Measurements from ENCODE around the gene UNC13D. TPM values are rescaled to one million over a fixed set of nuclear protein-coding genes. Genes with fewer than 3 reads are reported as not detected.
"Not testable (repeated sequence)": the region's sequence is repeated elsewhere in the genome, so short reads cannot be mapped to it uniquely, and the experiment has no call there.

The UNC13D gene
- total RNA-seq, 1 experiment from 2014 or later = 0.07 TPM

GRCh38 chr17:75820094-75821080, 23.8 kb downstream of the UNC13D start:
- no peak for DNase-seq (ENCODE audit: low read depth)

DNA sequence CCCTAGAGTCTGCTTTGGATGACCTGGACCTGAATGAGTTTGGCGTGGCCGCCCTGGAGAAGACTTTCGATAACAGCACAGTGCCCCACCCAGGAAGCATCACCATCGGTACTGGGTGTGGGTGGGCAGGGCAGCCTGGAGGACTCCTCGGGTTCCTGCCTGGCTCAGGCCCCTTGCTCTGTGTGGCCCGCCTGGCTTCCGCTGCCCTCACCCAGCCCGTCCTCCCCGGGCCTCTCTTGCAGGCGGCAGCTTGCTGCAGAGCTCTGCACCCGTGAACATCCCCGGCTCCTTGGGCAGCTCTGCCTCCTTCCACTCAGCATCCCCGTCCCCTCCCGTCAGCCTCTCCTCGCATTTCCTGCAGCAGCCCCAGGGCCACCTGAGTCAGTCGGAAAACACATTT, 24.5 kb downstream of the UNC13D start:
- no peak for DNase-seq (ENCODE audit: low read depth)

- DNase-seq (ENCODE audit: low read depth) = no peak
Measured at GRCh38 chr17:75819116-75819515, 25.1 kb downstream of the UNC13D start.

DNA sequence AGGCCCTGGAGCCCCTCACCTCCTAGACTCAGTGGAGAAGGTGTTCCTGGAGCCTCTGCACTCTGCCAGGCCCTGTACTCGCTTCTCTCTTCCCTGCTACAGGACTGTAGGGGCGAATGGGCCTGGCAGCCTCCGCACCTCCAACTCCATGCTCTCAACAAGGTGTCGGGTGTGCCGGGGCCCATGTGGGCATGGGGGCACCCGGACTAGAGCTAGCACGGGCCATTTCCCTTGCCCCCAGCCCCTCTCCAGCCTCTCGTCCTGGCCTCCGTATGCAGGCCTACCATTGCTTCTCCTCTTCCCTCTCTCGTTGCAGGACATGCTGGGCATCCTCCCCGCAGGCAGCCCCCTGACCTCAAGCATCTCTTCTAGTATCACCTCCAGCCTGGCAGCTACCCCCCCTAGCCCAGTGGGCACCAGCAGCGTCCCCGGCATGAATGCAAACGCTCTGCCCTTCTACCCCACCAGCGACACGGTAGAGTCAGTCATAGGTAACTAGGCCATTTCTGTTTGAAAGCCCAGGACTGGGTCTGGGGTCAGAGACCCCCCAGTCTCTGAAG, 25.8 kb downstream of the UNC13D start:
- DNase-seq (ENCODE audit: low read depth) = no peak

DNA sequence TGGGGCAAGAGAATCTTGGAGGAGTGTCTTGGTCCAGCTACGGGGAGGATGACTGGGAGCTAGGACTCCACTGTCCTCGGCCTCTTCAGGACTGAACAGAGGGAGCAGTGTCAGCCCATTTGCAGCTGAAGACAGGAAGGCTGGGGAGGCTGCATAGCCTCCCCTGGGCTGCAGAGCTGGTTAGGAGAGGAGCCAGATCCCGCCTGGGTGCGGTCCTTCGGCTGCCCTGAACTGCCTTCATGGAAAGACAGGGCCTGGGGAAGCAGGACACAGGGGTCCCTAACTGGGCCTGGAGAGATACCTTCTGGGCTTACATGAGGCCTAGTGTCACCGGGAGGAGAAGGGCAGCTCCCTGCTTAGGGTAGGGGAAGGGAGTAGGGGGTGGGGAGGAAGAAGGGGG, 26.6 kb downstream of the UNC13D start:
- DNase-seq (ENCODE audit: low read depth) = no peak

- DNase-seq (ENCODE audit: low read depth) = no peak
Measured at GRCh38 chr17:75816693-75817092, 27.5 kb downstream of the UNC13D start.

DNA sequence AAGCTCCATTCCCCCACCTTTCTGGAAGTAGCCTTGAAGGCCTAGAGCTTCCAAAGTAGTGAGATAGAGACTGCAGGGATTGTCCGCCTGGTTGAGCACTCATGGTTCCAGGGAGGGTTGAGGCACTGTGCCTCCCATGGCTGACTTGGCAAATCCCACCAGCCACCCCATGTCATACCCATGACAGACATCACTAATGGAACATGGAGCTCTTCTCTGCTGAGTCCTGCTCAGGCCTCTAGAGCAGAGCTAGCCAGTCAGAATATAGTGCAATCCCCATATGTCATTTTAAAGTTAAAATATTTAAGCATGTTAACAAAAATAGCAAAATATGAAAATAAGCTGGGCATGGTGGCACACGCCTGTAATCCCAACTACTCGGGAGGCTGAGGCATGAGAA, 28.8 kb downstream of the UNC13D start:
- no peak for DNase-seq (ENCODE audit: low read depth)

DNA sequence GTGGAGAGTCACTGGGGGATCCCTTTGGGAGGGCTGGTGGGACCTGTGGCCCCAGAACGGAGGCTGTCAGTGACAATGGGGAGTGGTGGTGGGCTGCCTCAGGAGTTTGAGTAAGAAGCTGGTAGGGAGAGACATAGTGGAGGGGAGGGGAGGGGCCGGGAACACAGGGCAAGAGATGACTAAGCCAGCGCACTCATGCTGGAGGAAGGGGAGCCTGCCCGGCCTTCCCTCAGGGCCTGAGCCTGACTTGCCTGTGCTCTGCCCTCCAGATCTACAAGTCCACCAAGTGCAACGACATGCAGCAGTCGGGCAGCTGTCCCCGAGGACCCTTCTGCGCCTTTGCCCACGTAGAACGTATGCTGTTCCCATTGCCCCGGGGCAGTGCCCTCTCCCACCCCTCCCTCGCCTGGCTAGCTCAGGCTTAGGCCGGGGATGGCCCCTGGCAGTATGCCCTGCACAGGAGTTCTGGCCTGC, 29.3 kb downstream of the UNC13D start:
- peak; percentile 85 for DNase-seq (ENCODE audit: low read depth)

DNA sequence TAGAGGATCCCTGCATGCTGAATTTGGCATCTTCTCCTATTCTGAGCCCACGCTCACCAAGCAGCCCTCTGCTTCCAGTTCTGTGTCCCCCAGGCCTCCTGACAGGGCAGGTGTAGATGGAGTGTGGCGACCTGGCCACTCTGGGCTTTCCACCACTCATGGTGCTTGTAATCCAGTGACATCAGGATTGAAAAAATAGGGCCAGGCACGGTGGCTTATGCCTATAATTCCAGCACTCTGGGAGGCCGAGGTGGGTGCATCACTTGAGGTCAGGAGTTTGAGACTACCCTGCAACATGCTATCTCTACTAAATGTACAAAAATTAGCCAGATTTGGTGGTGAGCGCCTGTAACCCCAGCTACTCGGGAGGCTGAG, 30.2 kb downstream of the UNC13D start:
- DNase-seq (ENCODE audit: low read depth) = no peak

DNA sequence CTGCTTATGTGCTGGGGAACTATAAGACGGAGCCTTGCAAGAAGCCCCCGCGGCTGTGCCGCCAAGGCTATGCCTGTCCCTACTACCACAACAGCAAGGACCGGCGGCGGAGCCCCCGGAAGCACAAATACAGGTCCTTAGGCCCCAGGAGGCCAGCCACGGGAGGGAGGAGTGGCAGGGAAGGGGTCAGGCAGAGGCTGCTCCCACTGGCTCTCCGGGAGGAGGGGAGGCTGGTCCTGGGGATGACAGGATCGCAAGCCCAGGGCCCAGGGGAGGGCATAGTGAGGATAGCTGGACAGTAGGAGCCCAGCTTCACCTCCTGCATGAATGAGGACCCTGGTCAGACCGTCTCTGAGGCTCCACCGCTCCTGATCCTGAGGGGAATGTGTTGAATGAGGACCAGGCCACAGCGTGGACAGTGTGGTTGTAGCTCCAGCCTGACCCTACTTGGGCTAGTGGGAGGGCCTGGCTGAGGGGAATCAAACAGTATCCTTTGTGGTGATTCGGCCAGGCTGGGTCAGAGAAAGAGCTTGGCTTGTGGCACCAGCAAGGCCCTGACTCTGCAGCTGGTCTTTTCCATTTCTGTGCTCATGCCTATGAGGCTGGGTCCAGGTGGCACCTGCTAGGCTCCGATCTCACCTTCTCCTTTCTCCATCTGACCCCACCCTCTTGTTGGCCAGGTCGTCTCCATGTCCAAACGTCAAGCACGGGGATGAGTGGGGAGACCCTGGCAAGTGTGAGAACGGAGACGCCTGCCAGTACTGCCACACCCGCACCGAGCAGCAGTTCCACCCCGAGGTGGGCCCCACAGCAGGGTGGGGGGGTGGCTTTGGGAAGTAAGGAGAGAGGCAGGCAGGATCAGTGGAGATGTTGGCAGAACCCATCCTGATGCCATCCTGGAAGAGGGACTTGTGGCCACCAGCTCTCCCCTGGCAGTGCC, 30.9 kb downstream of the UNC13D start:
- no peak for DNase-seq (ENCODE audit: low read depth)

DNA sequence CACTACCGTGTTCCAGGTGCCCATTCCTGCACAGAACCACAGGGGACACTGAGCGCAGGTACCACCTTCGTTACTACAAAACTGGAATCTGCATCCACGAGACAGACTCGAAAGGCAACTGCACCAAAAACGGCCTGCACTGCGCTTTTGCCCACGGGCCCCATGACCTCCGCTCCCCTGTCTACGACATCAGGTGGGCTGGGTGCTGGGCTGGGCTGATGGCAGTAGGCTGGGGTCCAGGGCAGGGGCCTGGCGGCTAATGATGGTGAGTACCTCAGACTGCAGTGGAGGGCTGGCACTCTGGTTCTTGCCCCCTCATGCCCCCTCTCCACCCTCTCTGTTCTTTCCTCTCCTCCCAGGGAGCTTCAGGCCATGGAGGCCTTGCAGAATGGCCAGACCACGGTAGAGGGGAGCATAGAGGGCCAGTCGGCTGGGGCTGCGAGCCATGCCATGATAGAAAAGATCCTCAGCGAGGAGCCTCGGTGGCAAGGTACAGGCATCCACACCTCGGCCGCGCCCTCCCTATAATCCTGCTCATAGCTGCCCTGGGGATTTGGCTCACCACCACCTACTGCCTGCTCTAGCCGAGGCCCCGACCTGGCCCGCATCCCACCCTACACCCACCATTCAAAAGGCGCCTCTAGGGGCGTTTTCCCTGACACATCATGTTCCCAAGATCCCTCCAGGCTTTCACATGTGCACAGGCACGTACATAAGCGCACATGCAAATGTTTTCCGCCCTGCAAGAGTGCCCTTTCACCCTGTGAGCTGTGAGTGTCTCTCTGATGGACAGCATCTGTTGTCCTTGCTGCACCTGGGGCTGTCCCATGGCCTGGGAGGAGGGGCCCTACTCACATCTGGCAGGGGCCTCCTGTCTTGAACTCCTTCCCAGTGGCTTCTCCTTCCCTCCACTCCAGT, 31.8 kb downstream of the UNC13D start:
- DNase-seq (ENCODE audit: low read depth) = no peak

DNA sequence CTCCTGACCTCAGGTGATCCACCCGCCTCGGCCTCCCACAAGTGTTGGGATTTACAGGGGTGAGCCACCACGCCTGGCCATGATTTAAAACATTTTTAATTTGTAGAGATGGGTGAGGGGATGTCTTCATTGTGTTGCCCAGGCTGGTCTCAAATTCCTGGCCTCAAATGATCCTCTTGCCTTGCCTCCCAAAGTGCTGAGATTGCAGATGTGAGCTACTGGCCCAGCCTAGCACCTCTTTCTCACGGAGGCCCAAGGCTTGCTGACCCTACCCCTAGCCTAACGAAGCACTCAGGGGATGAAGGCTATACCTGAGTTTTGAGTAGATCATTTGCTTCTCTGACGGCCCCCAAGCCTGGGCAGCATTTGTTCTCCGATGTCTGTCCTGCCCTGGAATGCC, 33.0 kb downstream of the UNC13D start:
- no peak for DNase-seq (ENCODE audit: low read depth)

DNA sequence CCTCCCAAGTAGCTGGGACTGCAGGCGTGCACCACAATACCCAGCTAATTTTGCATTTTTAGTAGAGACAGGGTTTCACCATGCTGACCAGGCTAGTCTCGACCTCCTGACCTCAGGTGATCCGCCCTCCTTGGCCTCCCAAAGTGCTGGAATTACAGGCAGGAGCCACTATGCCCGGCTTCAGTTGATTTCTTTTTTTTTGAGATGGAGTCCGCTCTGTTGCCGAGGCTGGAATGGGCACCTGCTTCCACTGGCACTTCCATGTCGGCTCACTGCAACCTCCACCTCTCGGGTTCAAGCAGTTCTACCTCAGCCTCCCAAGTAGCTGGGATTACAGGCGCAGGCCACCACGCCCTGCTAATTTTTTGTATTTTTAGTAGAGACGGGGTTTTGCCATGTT, 33.4 kb downstream of the UNC13D start:
- DNase-seq (ENCODE audit: low read depth) = not testable (repeated sequence)

DNA sequence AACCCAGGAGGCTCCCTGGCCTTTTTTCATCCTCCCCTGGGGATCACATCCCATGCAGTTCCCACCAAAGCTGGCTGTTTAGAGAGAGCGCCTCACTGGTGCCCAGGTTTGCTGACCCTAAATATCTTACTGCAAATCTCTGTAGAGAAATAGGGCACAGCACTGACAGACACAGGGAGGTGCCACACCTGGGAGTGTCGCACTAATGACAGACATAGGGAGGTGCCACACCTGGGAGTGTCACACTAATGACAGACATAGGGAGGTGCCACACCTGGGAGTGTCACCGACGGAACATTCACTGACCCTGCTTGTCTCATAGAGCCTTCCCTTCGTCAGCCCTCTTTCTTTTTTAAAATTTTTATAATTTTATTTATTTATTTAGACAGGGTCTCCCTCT, 34.0 kb downstream of the UNC13D start:
- DNase-seq (ENCODE audit: low read depth) = no peak

DNA sequence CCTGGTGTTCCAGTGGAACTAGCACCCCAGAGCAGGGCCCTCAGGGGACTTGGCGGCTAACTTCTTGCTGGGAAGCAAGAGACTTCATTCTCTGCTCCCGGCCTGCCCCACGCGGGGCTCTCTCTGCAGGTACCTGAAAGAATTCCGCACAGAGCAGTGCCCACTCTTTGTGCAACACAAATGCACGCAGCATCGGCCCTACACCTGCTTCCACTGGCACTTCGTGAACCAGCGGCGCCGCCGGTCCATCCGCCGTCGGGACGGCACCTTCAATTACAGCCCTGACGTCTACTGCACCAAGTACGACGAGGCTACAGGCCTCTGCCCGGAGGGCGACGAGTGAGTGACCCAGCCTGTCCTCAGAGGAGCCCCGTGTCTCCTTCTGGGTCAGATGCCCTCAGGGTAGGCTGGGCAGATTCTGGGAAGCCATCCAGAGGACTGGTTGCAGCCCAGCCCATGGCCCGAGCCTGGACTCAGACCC, 34.5 kb downstream of the UNC13D start:
- peak; percentile 32 for DNase-seq (ENCODE audit: low read depth)

- DNase-seq (ENCODE audit: low read depth) = peak; percentile 61
Measured at GRCh38 chr17:75808905-75809621, 35.1 kb downstream of the UNC13D start.

GRCh38 chr17:75808549-75808904, 35.7 kb downstream of the UNC13D start:
- no peak for DNase-seq (ENCODE audit: low read depth)

GRCh38 chr17:75807861-75808260, 36.3 kb downstream of the UNC13D start:
- no peak for DNase-seq (ENCODE audit: low read depth)

GRCh38 chr17:75806822-75807500, 37.2 kb downstream of the UNC13D start:
- no peak for DNase-seq (ENCODE audit: low read depth)

GRCh38 chr17:75803883-75804282, 40.3 kb downstream of the UNC13D start:
- DNase-seq (ENCODE audit: low read depth) = no peak
